Uterus (tissue), 4 donors: ENCODE measurements around the gene FOXO1. TPM values are rescaled to one million over a fixed set of nuclear protein-coding genes. Genes with fewer than 3 reads are reported as not detected.

Experiments
- DNase-seq, 2 donors: peaks; one replicate each; pipeline ENCODE4 v3.0.0-alpha.2; 2019 to 2020
- H3K27ac ChIP-seq, 2 donors: fragments of 200-600 bp; sonication (generic); 1 replicate in 1 of 2; 2 replicates in 1 of 2; pipeline ENCODE4 v1.5.1; 2016 to 2018
- H3K27me3 ChIP-seq, 2 donors: fragments of 200-600 bp; sonication (generic); one replicate each; pipeline ENCODE4 v1.5.1; 2018 to 2019; ENCODE audit warnings: control low read depth in 1 of 2
- H3K36me3 ChIP-seq, 2 donors: fragments of 200-600 bp; sonication (generic); one replicate each; pipeline ENCODE4 v1.5.1; 2019; ENCODE audit warnings: control low read depth in 1 of 2
- H3K4me1 ChIP-seq, 2 donors: fragments of 200-600 bp; sonication (generic); one replicate each; pipeline ENCODE4 v1.5.1; 2018 to 2019; ENCODE audit warnings: control low read depth in 1 of 2
- H3K4me3 ChIP-seq, 2 donors: fragments of 200-600 bp; sonication (generic); 1 replicate in 1 of 2; 2 replicates in 1 of 2; pipeline ENCODE4 v1.5.1; 2018 to 2019; ENCODE audit warnings: mild to moderate bottlenecking in 1 of 2
- H3K9me3 ChIP-seq, 2 donors: fragments of 200-600 bp; sonication (generic); one replicate each; pipeline ENCODE4 v1.5.1; 2019; ENCODE audit warnings: control low read depth in 1 of 2
- POLR2A ChIP-seq, 2 donors: fragments of 450-650 bp; IDR thresholded peaks; one replicate each; pipeline ENCODE4 v1.6.1; 2016; ENCODE audit warnings: antibody characterized with exemption in 2 of 2, mild to moderate bottlenecking in 1 of 2, moderate library complexity in 1 of 2
- intact Hi-C: fragments of 100-400 bp; cut with DNase I; formaldehyde crosslinking; loops from one replicate; pipeline ENCODE4 v1.15.1; 2023; ENCODE audit warnings: low total_unique reads
- total RNA-seq, 4 donors: library from RNA; depleted of rRNA in 3 of 4; stranded (reverse); fragments of >200 nt in 3 of 4; gene quantifications; one replicate each; pipeline versions ENCODE4 v1.1.0 to v1.2.4, GENCODE V29; 2014 to 2023
- TF ChIP-seq, protein P1 (sequence below), 4 experiments: fragments of 200-600 bp in 2 of 4; fragments of 450-650 bp in 2 of 4; sonication (generic) in 2 of 4; IDR thresholded peaks; one replicate each; pipeline ENCODE4 v1.5.1; 2016 to 2019; ENCODE audit warnings: antibody characterized with exemption in 4 of 4, mild to moderate bottlenecking in 2 of 4, moderate library complexity in 1 of 4
- donor health status: DM: yes; HTN: yes; CAD: no.

The FOXO1 gene
- total RNA-seq, 4 donors from 2014 or later, result 46.8 to 130 (median 60.9) TPM

DNA sequence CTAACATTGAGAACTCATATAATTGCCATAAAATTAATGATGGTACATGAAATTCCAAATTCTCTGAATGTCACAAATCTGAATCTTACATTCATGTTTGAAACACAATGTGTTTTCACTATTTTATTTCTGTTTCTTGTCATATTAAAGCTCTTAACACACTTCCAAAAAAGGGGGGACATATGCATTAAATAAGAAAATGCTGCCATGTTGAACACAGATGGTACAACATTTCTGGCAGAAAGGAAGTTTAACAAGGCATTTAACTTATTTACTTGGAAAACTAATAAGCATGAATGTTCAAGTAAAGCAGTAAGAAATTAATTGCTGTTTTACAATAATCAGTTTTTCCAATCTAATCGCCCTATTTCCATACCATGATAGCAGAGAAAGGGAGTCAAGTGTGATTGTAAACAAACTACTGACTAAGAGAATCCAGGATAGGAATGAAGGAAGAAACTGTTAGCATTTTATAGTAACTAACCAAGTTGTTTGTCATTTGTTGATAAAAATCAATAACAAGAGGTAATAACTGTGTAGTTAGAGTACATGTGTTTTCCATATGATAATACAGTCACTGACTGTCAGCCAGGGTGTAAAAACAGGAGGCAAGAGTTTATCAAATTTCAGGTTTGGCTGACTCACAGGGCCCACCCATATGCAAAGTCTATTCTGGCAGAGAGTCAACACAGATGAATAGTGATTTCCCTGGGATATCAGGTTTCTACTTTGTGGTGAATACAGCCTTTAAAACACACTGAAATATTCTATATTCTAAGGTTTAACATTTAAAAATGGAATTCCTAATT, 5.7 kb upstream of the FOXO1 start:
- Histone ChIP-seq H3K9me3 (no peaks in the 10 kb centered on the region), H3K36me3 (no peaks in the 10 kb centered on the region), H3K4me3 (no peak overlapping the region), H3K27ac (no peak overlapping the region), H3K4me1 (no peaks in the 10 kb centered on the region), H3K27me3 (no peaks in the 10 kb centered on the region)
- no peak for DNase-seq
- intact Hi-C loops, result no loop called here
- no peak for TF ChIP-seq POLR2A (IDR thresholded peaks at IDR 0.05)
- TF ChIP-seq, protein P1, sequence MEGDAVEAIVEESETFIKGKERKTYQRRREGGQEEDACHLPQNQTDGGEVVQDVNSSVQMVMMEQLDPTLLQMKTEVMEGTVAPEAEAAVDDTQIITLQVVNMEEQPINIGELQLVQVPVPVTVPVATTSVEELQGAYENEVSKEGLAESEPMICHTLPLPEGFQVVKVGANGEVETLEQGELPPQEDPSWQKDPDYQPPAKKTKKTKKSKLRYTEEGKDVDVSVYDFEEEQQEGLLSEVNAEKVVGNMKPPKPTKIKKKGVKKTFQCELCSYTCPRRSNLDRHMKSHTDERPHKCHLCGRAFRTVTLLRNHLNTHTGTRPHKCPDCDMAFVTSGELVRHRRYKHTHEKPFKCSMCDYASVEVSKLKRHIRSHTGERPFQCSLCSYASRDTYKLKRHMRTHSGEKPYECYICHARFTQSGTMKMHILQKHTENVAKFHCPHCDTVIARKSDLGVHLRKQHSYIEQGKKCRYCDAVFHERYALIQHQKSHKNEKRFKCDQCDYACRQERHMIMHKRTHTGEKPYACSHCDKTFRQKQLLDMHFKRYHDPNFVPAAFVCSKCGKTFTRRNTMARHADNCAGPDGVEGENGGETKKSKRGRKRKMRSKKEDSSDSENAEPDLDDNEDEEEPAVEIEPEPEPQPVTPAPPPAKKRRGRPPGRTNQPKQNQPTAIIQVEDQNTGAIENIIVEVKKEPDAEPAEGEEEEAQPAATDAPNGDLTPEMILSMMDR (IDR thresholded peaks at IDR 0.05), result no peak

DNA sequence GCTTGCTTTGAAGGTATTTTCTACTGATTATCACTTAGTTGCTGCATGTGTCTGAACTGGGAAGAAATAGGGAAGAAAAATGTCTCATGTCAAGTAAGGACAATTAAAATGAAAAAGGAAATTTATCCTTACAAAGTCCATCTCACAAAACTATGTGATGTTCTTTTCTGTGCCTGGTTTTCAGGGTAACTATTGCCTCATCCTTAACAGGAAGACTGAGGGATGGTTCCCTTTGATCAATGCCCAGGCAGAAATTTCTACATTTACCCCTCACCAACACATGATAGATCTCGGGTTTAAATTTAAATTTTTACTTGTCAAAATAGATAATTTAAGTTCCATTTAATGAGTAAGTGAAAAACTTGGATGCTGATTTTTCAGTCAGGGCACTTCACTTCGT, 3.9 kb upstream of the FOXO1 start:
- no peaks in the 10 kb centered on the region for H3K36me3 ChIP-seq
- no peaks in the 10 kb centered on the region for H3K9me3 ChIP-seq
- intact Hi-C loops, result no loop called here
- TF ChIP-seq, protein P1 (IDR thresholded peaks at IDR 0.05), result no peak
- no peak for TF ChIP-seq POLR2A (IDR thresholded peaks at IDR 0.05)
- no peak for DNase-seq
- H3K4me1 ChIP-seq, result no peaks in the 10 kb centered on the region
- no peak overlapping the region for H3K27ac ChIP-seq
- H3K4me3 ChIP-seq, result no peak overlapping the region
- H3K27me3 ChIP-seq, result no peaks in the 10 kb centered on the region

DNA sequence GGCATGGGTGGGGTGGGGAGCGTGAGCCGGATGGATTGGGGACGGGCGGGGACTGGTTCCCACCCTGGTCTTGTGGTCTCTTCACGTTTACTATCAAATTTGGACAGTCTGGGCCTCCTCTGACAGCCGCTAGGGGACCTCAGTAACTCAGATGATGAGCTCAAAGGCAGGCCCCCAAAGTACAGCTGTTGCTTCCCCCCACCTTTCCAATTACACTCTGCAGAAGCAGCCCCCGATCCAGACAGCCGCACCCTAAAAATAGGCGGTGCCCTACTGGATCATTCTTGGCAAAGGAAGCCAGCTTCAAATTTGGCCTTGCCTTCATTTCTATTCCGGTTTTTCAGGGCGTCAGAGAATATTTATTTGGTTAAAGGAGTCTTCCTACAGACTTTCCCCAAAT, 1.9 kb upstream of the FOXO1 start:
- intact Hi-C loops, result loop anchor here (5.0 kb wide), 2 partner anchors 266 to 436 kb away; no protein-coding TSS in a partner anchor
- no peaks in the 10 kb centered on the region for H3K4me1 ChIP-seq
- peak overlapping the region in 1 of 2 donors; percentile 99 for H3K4me3 ChIP-seq
- H3K36me3 ChIP-seq, result no peaks in the 10 kb centered on the region
- DNase-seq, result peak; percentile 51 to 54
- H3K27me3 ChIP-seq, result no peaks in the 10 kb centered on the region
- peak overlapping the region; percentile 100 for H3K27ac ChIP-seq
- no peak for TF ChIP-seq POLR2A (IDR thresholded peaks at IDR 0.05)
- TF ChIP-seq, protein P1 (IDR thresholded peaks at IDR 0.05), result peak; percentile 25 to 47 (median 29)
- no peaks in the 10 kb centered on the region for H3K9me3 ChIP-seq

DNA sequence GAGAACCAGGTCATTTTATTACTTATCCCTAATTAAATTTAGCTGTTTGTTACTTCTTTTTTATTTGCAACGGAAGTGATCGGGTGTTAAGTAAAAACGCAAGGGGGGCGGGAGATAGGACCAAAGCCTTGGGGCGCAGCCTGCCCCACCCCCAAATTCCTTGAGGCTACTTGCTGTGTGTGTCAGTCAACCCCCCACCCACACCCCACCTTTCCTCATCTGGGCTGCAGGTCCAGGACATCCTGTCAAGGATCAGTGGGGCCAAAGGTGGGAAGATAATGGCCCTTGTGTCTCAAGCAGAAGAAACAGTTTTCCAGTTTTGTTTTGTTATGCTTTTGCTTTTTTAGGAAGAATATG, 1.2 kb upstream of the FOXO1 start:
- Histone ChIP-seq H3K9me3 (no peaks in the 10 kb centered on the region), H3K27me3 (no peaks in the 10 kb centered on the region), H3K4me3 (peak overlapping the region; percentile 62 to 99), H3K4me1 (no peaks in the 10 kb centered on the region), H3K27ac (peak overlapping the region; percentile 100), H3K36me3 (no peaks in the 10 kb centered on the region)
- intact Hi-C loops, result loop anchor here (5.0 kb wide), 2 partner anchors 265 to 435 kb away; no protein-coding TSS in a partner anchor
- peak; percentile 39 to 66 for DNase-seq
- TF ChIP-seq, protein P1 (IDR thresholded peaks at IDR 0.05), result no peak
- no peak for TF ChIP-seq POLR2A (IDR thresholded peaks at IDR 0.05)

DNA sequence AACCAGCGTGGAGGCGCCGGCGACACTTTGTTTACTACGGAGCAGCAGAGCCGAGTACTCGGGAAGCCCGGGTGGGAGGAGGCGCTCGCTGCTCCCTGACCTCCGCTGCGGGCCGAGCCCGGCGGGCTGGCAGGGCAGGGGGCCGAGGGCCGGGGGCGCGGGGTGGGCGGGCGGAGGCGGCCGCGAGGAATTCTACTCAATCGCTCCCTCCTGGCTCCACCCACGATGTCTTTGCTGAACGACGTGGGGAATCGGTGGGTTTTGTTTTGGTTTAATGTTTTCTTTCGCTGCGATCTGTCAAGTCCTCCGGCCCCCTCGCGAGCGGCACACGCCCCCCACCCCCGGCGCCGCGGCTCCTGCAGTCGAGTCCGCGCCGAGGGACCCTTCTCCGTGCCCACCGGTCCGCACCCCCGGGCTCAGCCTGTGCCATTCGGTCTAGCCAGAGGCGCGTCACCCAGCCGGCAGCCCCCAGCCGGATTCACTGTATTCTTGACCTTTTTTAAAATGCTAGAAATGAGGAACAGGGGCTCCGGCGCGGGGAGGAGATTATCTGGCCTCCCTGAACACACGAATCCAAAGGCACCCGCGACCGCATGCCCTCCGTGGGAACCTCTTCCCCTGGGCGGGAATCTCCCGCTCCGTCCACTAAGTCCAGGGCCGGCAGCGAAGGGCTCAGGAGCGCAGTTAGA, 636 bp upstream of the FOXO1 start:
- peak; percentile 52 to 61 for DNase-seq
- Histone ChIP-seq H3K27me3 (no peaks in the 10 kb centered on the region), H3K36me3 (no peaks in the 10 kb centered on the region), H3K9me3 (no peaks in the 10 kb centered on the region), H3K4me3 (peak overlapping the region; percentile 62 to 99), H3K27ac (peak overlapping the region; percentile 100), H3K4me1 (no peaks in the 10 kb centered on the region)
- TF ChIP-seq, protein P1 (IDR thresholded peaks at IDR 0.05), result peak in 1 of 4 experiments; percentile 5
- no peak for TF ChIP-seq POLR2A (IDR thresholded peaks at IDR 0.05)
- intact Hi-C loops, result loop anchor here (5.0 kb wide), 2 partner anchors 265 to 435 kb away; no protein-coding TSS in a partner anchor
